GM12878 (cell line): ENCODE data around the gene GRK6. TPM values are rescaled to one million over a fixed set of nuclear protein-coding genes. Genes with fewer than 3 reads are reported as not detected.

Experiments used
- CHD4 ChIP-seq: fragments of 200-600 bp; sonication (generic); IDR thresholded peaks from 2 replicates; pipeline ENCODE4 v1.6.1; 2016; ENCODE audit warnings: mild to moderate bottlenecking
- CREB1 ChIP-seq: IDR thresholded peaks from 2 replicates; pipeline ENCODE4 v1.6.1; 2012; ENCODE audit warnings: low read depth, mild to moderate bottlenecking, inconsistent platforms
- CREM ChIP-seq: IDR thresholded peaks from 2 replicates; pipeline ENCODE4 v1.6.1; 2014; ENCODE audit warnings: antibody characterized with exemption, low read depth
- IKZF1 ChIP-seq: fragments of 450-650 bp; conservative IDR thresholded peaks from 2 replicates; pipeline ENCODE4 v1.6.1; 2017; ENCODE audit warnings: antibody characterized with exemption, mild to moderate bottlenecking
- IRF4 ChIP-seq: IDR thresholded peaks from 2 replicates; pipeline ENCODE4 v1.6.1; 2011; ENCODE audit warnings: low read depth, low read length
- MTA2 ChIP-seq: fragments of 450-650 bp; IDR thresholded peaks from 2 replicates; pipeline ENCODE4 v1.6.1; 2016; ENCODE audit warnings: low read depth, mild to moderate bottlenecking, moderate library complexity
- NRF1 ChIP-seq: conservative IDR thresholded peaks from 2 replicates; pipeline ENCODE4 v1.6.1; 2011; ENCODE audit warnings: mild to moderate bottlenecking, low read depth, low read length, improper control_type of control experiment
- POLR2A ChIP-seq: IDR thresholded peaks from 2 replicates; pipeline ENCODE4 v1.6.1; 2011; ENCODE audit warnings: low read depth, mild to moderate bottlenecking, low read length
- POLR2AphosphoS5 ChIP-seq: IDR thresholded peaks from 2 replicates; pipeline ENCODE4 v1.6.1; 2011; ENCODE audit warnings: mild to moderate bottlenecking, low read length, inconsistent platforms
- RAD51 ChIP-seq: fragments of 450-650 bp; IDR thresholded peaks from 2 replicates; pipeline ENCODE4 v1.6.1; 2016; ENCODE audit warnings: moderate library complexity, mild to moderate bottlenecking, inconsistent platforms
- RBBP5 ChIP-seq: fragments of 200-600 bp; sonication (generic); conservative IDR thresholded peaks from 2 replicates; pipeline ENCODE4 v1.6.1; 2016
- RCOR1 ChIP-seq: conservative IDR thresholded peaks from 2 replicates; pipeline ENCODE4 v1.6.1; 2012; ENCODE audit warnings: low read depth, low read length, improper control_type of control experiment
- SMAD1 ChIP-seq: fragments of 450-650 bp; IDR thresholded peaks from 2 replicates; pipeline ENCODE4 v1.6.1; 2018; ENCODE audit warnings: mild to moderate bottlenecking, low read depth; ENCODE audit not compliant: partially characterized antibody
- SMAD5 ChIP-seq: IDR thresholded peaks from 2 replicates; pipeline ENCODE4 v1.6.1; 2016; ENCODE audit warnings: antibody characterized with exemption, low read depth
- SMC3 ChIP-seq: IDR thresholded peaks from 2 replicates; pipeline ENCODE4 v1.6.1; 2011; ENCODE audit warnings: low read length, improper control_type of control experiment, borderline replicate concordance
- SRF ChIP-seq, 2 experiments: IDR thresholded peaks; 2 replicates each; pipeline ENCODE4 v1.6.1; 2011; ENCODE audit warnings: low read depth in 2 of 2, low read length in 2 of 2, mild to moderate bottlenecking in 1 of 2, moderate library complexity in 1 of 2
- STAT1 ChIP-seq: fragments of 450-650 bp; conservative IDR thresholded peaks from 2 replicates; pipeline ENCODE4 v1.6.1; 2014; ENCODE audit warnings: antibody characterized with exemption, mild to moderate bottlenecking
- TCF12 ChIP-seq: IDR thresholded peaks from 2 replicates; pipeline ENCODE4 v1.6.1; 2011; ENCODE audit warnings: low read depth, mild to moderate bottlenecking, low read length
- polyA plus RNA-seq, 11 experiments: library from polyadenylated mRNA; depleted of rRNA in 4 of 11; unstranded in 6 of 11; stranded (reverse) in 5 of 11; fragments of >200 nt; fragmentation: Nextera tagmentation in 4 of 11; fragmentation: Illumina TruSeq in 1 of 11; extraction: Ambion mirVana in 4 of 11; extraction: Trizol in 1 of 11; gene quantifications; 1 replicate in 1 of 11; 2 replicates in 10 of 11; pipeline versions ENCODE4 v1.2.1 to v1.2.3, GENCODE V29; 2011 to 2016; ENCODE audit warnings: inconsistent platforms in 2 of 11, missing spikeins in 2 of 11, low read depth in 1 of 11
- total RNA-seq, 4 experiments: library from RNA; depleted of rRNA in 3 of 4; stranded (reverse); fragments of >200 nt in 3 of 4; fragmentation: Illumina TruSeq in 1 of 4; extraction: Trizol in 1 of 4; gene quantifications; 2 replicates each; pipeline versions ENCODE4 v1.2.1 to v1.2.3, GENCODE V29; 2013 to 2021
- TF ChIP-seq, protein P1 (sequence below): IDR thresholded peaks from 2 replicates; pipeline ENCODE4 v1.6.1; 2011; ENCODE audit warnings: borderline replicate concordance, low read depth, mild to moderate bottlenecking, moderate library complexity, low read length; ENCODE audit not compliant: insufficient read depth, poor library complexity, severe bottlenecking
- TF ChIP-seq, protein P2 (sequence below): fragments of 450-650 bp; formaldehyde crosslinking; IDR thresholded peaks from 2 replicates; pipeline ENCODE4 v1.4.0; 2022; ENCODE audit warnings: mild to moderate bottlenecking, moderate library complexity
- TF ChIP-seq, protein P3 (sequence below): IDR thresholded peaks from 2 replicates; pipeline ENCODE4 v1.6.1; 2012; ENCODE audit warnings: low read length, inconsistent platforms
- TF ChIP-seq, protein P4 (sequence below): fragments of 450-650 bp; conservative IDR thresholded peaks from 2 replicates; pipeline ENCODE4 v1.6.1; 2017; ENCODE audit warnings: mild to moderate bottlenecking, moderate library complexity

GRK6 gene
- total and polyA plus RNA-seq, 10 of the 15 experiments (the other 5 are each of a cell fraction or from before 2014, with no cell fraction given): 0.79 to 124 (median 41.6) TPM

DNA sequence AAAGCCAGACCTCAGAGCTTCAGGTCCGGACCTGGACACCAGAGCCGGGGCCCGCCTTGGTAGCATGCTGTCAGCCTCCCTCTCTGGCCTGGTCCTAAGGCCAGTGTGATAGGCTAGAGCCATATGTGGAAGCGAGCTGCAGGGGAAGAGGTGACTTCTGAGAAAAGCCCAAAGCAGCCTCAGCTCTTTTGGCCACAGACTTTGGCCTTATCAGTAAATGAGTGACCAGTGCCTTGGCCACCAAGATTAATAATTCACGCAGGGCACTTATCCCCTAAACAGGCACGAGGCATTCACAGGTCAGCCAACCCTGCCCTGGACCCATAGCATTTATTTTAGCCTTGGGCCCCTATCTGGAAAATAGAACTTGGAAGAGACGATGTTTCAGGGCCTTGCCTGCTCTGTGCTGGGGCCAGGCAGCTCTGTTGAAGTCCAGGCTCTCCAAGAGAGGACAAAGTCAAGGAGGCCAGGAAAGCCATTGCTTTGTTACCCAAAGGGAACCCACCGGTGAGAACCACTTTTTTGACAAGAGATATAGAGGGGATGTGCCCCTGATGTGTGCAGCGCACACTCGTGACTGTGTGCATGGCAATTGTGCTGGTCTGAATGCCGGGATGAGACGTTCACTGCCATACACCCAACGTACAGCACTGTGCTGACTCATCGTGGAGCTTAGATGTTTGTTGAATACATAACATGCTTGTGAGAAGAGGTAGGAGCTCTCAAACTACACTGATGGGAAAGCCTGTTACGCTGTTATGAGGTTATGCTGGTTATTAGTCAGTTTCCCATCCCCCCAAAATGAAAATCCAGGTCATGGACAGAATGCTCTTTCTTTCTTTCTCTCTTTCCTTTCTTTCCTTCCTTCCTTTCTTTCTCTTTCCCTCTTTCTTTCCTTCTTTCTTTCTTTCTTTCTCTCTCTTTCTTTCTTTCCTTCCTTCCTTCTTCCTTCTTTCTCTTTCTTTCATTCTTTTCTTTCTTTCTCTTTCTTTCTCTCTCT is 47.3 kb upstream of the GRK6 start (continued):
- TF ChIP-seq, protein P1, sequence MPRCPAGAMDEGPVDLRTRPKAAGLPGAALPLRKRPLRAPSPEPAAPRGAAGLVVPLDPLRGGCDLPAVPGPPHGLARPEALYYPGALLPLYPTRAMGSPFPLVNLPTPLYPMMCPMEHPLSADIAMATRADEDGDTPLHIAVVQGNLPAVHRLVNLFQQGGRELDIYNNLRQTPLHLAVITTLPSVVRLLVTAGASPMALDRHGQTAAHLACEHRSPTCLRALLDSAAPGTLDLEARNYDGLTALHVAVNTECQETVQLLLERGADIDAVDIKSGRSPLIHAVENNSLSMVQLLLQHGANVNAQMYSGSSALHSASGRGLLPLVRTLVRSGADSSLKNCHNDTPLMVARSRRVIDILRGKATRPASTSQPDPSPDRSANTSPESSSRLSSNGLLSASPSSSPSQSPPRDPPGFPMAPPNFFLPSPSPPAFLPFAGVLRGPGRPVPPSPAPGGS: peak; percentile 68
- no peak for TF ChIP-seq SMC3
- TF ChIP-seq RCOR1: no peak
- no peak for TF ChIP-seq SMAD1
- TF ChIP-seq TCF12: peak; percentile 31; the same call in 1 of the 2 replicates
- TF ChIP-seq POLR2A: no peak
- peak; percentile 59; the same call in 1 of the 2 replicates for TF ChIP-seq CREB1
- TF ChIP-seq RBBP5: no peak
- 0 out of 2 replicates have a peak, but pooled peaks have one; percentile 23 for TF ChIP-seq CREM
- TF ChIP-seq STAT1: no peak
- TF ChIP-seq POLR2AphosphoS5: no peak
- TF ChIP-seq CHD4: no peak
- TF ChIP-seq, protein P2, sequence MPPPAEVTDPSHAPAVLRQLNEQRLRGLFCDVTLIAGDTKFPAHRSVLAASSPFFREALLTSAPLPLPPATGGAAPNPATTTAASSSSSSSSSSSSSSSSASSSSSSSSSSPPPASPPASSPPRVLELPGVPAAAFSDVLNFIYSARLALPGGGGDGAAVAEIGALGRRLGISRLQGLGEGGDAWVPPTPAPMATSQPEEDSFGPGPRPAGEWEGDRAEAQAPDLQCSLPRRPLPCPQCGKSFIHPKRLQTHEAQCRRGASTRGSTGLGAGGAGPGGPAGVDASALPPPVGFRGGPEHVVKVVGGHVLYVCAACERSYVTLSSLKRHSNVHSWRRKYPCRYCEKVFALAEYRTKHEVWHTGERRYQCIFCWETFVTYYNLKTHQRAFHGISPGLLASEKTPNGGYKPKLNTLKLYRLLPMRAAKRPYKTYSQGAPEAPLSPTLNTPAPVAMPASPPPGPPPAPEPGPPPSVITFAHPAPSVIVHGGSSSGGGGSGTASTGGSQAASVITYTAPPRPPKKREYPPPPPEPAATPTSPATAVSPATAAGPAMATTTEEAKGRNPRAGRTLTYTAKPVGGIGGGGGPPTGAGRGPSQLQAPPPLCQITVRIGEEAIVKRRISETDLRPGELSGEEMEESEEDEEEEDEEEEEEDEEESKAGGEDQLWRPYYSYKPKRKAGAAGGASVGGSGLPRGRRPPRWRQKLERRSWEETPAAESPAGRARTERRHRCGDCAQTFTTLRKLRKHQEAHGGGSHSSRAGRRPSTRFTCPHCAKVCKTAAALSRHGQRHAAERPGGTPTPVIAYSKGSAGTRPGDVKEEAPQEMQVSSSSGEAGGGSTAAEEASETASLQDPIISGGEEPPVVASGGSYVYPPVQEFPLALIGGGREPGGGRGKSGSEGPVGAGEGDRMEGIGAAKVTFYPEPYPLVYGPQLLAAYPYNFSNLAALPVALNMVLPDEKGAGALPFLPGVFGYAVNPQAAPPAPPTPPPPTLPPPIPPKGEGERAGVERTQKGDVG: no peak
- no peak for TF ChIP-seq SMAD5
- 0 out of 4 replicates have a peak, but pooled peaks of 1 of the 2 experiments have one; percentile 27 for TF ChIP-seq SRF (IDR thresholded peaks at IDR 0.05; ENCODE audit: low read depth in 2 of 2, low read length in 2 of 2)
- TF ChIP-seq, protein P3, sequence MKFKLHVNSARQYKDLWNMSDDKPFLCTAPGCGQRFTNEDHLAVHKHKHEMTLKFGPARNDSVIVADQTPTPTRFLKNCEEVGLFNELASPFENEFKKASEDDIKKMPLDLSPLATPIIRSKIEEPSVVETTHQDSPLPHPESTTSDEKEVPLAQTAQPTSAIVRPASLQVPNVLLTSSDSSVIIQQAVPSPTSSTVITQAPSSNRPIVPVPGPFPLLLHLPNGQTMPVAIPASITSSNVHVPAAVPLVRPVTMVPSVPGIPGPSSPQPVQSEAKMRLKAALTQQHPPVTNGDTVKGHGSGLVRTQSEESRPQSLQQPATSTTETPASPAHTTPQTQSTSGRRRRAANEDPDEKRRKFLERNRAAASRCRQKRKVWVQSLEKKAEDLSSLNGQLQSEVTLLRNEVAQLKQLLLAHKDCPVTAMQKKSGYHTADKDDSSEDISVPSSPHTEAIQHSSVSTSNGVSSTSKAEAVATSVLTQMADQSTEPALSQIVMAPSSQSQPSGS: peak; percentile 77; the same call in 1 of the 2 replicates
- TF ChIP-seq IKZF1: 0 out of 2 replicates have a peak, but pooled peaks have one; percentile 12
- TF ChIP-seq RAD51: no peak
- TF ChIP-seq MTA2: 0 out of 2 replicates have a peak, but pooled peaks have one; percentile 18
- no peak for TF ChIP-seq NRF1
- TF ChIP-seq, protein P4, sequence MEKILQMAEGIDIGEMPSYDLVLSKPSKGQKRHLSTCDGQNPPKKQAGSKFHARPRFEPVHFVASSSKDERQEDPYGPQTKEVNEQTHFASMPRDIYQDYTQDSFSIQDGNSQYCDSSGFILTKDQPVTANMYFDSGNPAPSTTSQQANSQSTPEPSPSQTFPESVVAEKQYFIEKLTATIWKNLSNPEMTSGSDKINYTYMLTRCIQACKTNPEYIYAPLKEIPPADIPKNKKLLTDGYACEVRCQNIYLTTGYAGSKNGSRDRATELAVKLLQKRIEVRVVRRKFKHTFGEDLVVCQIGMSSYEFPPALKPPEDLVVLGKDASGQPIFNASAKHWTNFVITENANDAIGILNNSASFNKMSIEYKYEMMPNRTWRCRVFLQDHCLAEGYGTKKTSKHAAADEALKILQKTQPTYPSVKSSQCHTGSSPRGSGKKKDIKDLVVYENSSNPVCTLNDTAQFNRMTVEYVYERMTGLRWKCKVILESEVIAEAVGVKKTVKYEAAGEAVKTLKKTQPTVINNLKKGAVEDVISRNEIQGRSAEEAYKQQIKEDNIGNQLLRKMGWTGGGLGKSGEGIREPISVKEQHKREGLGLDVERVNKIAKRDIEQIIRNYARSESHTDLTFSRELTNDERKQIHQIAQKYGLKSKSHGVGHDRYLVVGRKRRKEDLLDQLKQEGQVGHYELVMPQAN: no peak
- TF ChIP-seq IRF4: peak; percentile 85
